Common myeloid progenitor, CD34-positive (primary cell): Measurements from ENCODE around the gene DGCR8.

Experiments
- CTCF ChIA-PET: fragments of 350-600 bp; sonication (Branson Sonifier 250); formaldehyde crosslinking; loops from one replicate; lab custom pipeline; 2021; ENCODE audit warnings: antibody characterized with exemption; lab: Charles Lee
- POLR2A ChIA-PET: fragments of 350-600 bp; sonication (Branson Sonifier 250); formaldehyde crosslinking; loops from one replicate; lab custom pipeline; 2021; ENCODE audit warnings: antibody characterized with exemption; lab: Charles Lee
- DNase-seq, 3 donors: peaks; one replicate each; pipeline versions ENCODE4 v3.0.0 to v3.0.0-alpha.2; 2013
- H3K27ac ChIP-seq, 2 experiments: 1 replicate in 1 of 2; 2 replicates in 1 of 2; pipeline ENCODE4 v1.7.0; 2013; ENCODE audit warnings: inconsistent platforms in 2 of 2, low read length in 2 of 2, mild to moderate bottlenecking in 2 of 2, low read depth in 1 of 2, moderate library complexity in 1 of 2; ENCODE audit not compliant: severe bottlenecking in 2 of 2, insufficient read depth in 1 of 2, poor library complexity in 1 of 2
- H3K27me3 ChIP-seq, 5 experiments: replicated peaks in 2 of 5; 1 replicate in 3 of 5; 2 replicates in 2 of 5; pipeline versions ENCODE4 v1.6.1 to v1.7.0; 2013; ENCODE audit warnings: low read length in 4 of 5, mild to moderate bottlenecking in 2 of 5, moderate library complexity in 2 of 5, inconsistent platforms in 1 of 5; ENCODE audit not compliant: insufficient read depth in 5 of 5, control insufficient read depth in 4 of 5
- H3K36me3 ChIP-seq, 4 experiments: 1 replicate in 2 of 4; 2 replicates in 2 of 4; pipeline versions ENCODE4 v1.6.1 to v1.7.0; 2013; ENCODE audit warnings: low read length in 3 of 4, control low read depth in 1 of 4, mild to moderate bottlenecking in 1 of 4; ENCODE audit not compliant: control insufficient read depth in 4 of 4, insufficient read depth in 4 of 4
- H3K4me1 ChIP-seq, 4 experiments: 1 replicate in 3 of 4; 2 replicates in 1 of 4; pipeline versions ENCODE4 v1.6.1 to v1.7.1; 2013; ENCODE audit warnings: low read length in 3 of 4, mild to moderate bottlenecking in 3 of 4, control low read depth in 1 of 4, inconsistent platforms in 1 of 4, moderate library complexity in 1 of 4; ENCODE audit not compliant: control insufficient read depth in 4 of 4, insufficient read depth in 4 of 4; ENCODE audit errors: control extremely low read depth in 1 of 4
- H3K4me3 ChIP-seq, 7 experiments: 1 replicate in 4 of 7; 2 replicates in 3 of 7; pipeline versions ENCODE4 v1.5.1 to v1.7.0; 2013; ENCODE audit warnings: mild to moderate bottlenecking in 7 of 7, low read length in 6 of 7, moderate library complexity in 6 of 7, inconsistent platforms in 2 of 7, low read depth in 2 of 7, control low read depth in 1 of 7; ENCODE audit not compliant: insufficient read depth in 4 of 7, control insufficient read depth in 1 of 7; ENCODE audit errors: extremely low read depth in 1 of 7
- H3K9me3 ChIP-seq, 5 experiments: 1 replicate in 4 of 5; 2 replicates in 1 of 5; pipeline versions ENCODE4 v1.6.1 to v1.7.1; 2013; ENCODE audit warnings: low read length in 4 of 5, mild to moderate bottlenecking in 2 of 5, inconsistent platforms in 1 of 5, low read depth in 1 of 5, moderate library complexity in 1 of 5; ENCODE audit not compliant: control insufficient read depth in 4 of 5, insufficient read depth in 2 of 5; ENCODE audit errors: control extremely low read depth in 1 of 5
- WGBS: methylation state at CpG from one replicate; pipeline ENCODE4 v1.1.5; 2013; ENCODE audit not compliant: insufficient coverage; 5-methylcytosine and 5-hydroxymethylcytosine counted together

Gene DGCR8

GRCh38 chr22:20068640-20069039, 11.4 kb upstream of the DGCR8 start:
- Histone ChIP-seq H3K27me3 (no peaks in the 10 kb centered on the region), H3K36me3 (peaks cover 2 to 17% (median 10%) of the 10 kb centered on the region in 4 experiments), H3K4me3 (no peak overlapping the region), H3K9me3 (no peaks in the 10 kb centered on the region), H3K4me1 (peaks cover 0 to 7% (median 0%) of the 10 kb centered on the region in 4 experiments), H3K27ac (no peak overlapping the region)
- WGBS: 90% methylated on average over 5 of the region's 7 CpGs
- no peak for DNase-seq
- POLR2A ChIA-PET: no interaction called here
- CTCF ChIA-PET: no interaction called here

- DNase-seq: no peak
- H3K27ac ChIP-seq: no peak overlapping the region
- CTCF ChIA-PET: no interaction called here
- peaks cover 2 to 9% (median 4%) of the 10 kb centered on the region in 4 experiments for H3K36me3 ChIP-seq
- no peak overlapping the region for H3K4me3 ChIP-seq
- H3K9me3 ChIP-seq: no peaks in the 10 kb centered on the region
- H3K27me3 ChIP-seq: no peaks in the 10 kb centered on the region
- WGBS: 100% methylated on average over 4 of the region's 7 CpGs
- POLR2A ChIA-PET: no interaction called here
- H3K4me1 ChIP-seq: no peaks in the 10 kb centered on the region
Observed at GRCh38 chr22:20069331-20070042, 10.6 kb upstream of the DGCR8 start.

GRCh38 chr22:20071524-20071972, 8.5 kb upstream of the DGCR8 start:
- Histone ChIP-seq H3K27me3 (no peaks in the 10 kb centered on the region), H3K4me1 (no peaks in the 10 kb centered on the region), H3K27ac (no peak overlapping the region), H3K9me3 (no peaks in the 10 kb centered on the region), H3K36me3 (peaks cover 0 to 2% (median 0%) of the 10 kb centered on the region in 4 experiments), H3K4me3 (no peak overlapping the region)
- ChIA-PET CTCF (no interaction called here), POLR2A (interaction anchor here (0.6 kb wide), 1 partner anchor 25 kb away, joined by 6 read pairs; no protein-coding TSS in a partner anchor)
- DNase-seq: no peak
- WGBS: 96% methylated on average over 7 of the region's 8 CpGs

- ChIA-PET POLR2A (no interaction called here), CTCF (interaction anchor here (0.9 kb wide), 1 partner anchor 9 kb away, joined by 3 read pairs; no protein-coding TSS in a partner anchor)
- Histone ChIP-seq H3K4me3 (no peak overlapping the region), H3K27ac (peak overlapping the region in 1 of 2 experiments; percentile 43), H3K9me3 (no peaks in the 10 kb centered on the region), H3K27me3 (no peaks in the 10 kb centered on the region), H3K36me3 (no peaks in the 10 kb centered on the region), H3K4me1 (peaks cover 0 to 13% (median 12%) of the 10 kb centered on the region in 4 experiments)
- 89% methylated on average over 3 of the region's 6 CpGs for WGBS
- DNase-seq: peak in 1 of 3 donors; percentile 9
Observed at GRCh38 chr22:20076627-20077172, 3.3 kb upstream of the DGCR8 start.

- DNase-seq: peak; percentile 75 to 86 (median 81)
- ChIA-PET CTCF (interaction anchor here (1.0 kb wide), 1 partner anchor 15 kb away, joined by 3 read pairs; no protein-coding TSS in a partner anchor), POLR2A (no interaction called here)
- peak overlapping the region; percentile 83 to 98 (median 88) for H3K4me3 ChIP-seq
- peaks cover 0 to 17% (median under 1%) of the 10 kb centered on the region in 4 experiments for H3K36me3 ChIP-seq
- peaks cover 0 to 28% (median 20%) of the 10 kb centered on the region in 4 experiments for H3K4me1 ChIP-seq
- 0% methylated on average over 16 of the region's 34 CpGs for WGBS
- H3K27ac ChIP-seq: peak overlapping the region; percentile 64 to 93
- H3K27me3 ChIP-seq: no peaks in the 10 kb centered on the region
- no peaks in the 10 kb centered on the region for H3K9me3 ChIP-seq
Observed at GRCh38 chr22:20080445-20080775, 369 bp downstream of the DGCR8 start.

GRCh38 chr22:20080776-20081654, 974 bp downstream of the DGCR8 start:
- CTCF ChIA-PET: interaction anchor here (1.0 kb wide), 2 partner anchors 15 to 110 kb away, joined by 3 to 4 read pairs; no protein-coding TSS in a partner anchor
- Histone ChIP-seq H3K36me3 (peaks cover 0 to 23% (median 5%) of the 10 kb centered on the region in 4 experiments), H3K4me1 (peaks cover 0 to 28% (median 20%) of the 10 kb centered on the region in 4 experiments), H3K27me3 (no peaks in the 10 kb centered on the region), H3K9me3 (no peaks in the 10 kb centered on the region), H3K27ac (peak overlapping the region; percentile 64 to 93), H3K4me3 (peak overlapping the region; percentile 83 to 98 (median 88))
- WGBS: 57% methylated on average over 25 of the region's 27 CpGs
- no peak for DNase-seq
- POLR2A ChIA-PET: no interaction called here
